HG02840 (cell line): ENCODE results near the gene ARHGAP23.

ENCODE experiments used
- ATAC-seq: cut with Tn5 transposase; IDR thresholded peaks from one replicate; pipeline ENCODE4 v1.9.1; 2021; ENCODE audit warnings: mild to moderate bottlenecking, moderate library complexity, moderate number of reproducible peaks; ENCODE audit not compliant: unreplicated experiment, low FRiP score

The ARHGAP23 gene

GRCh38 chr17:38439436-38439835, 11.2 kb downstream of the ARHGAP23 start:
- no peak for ATAC-seq

DNA sequence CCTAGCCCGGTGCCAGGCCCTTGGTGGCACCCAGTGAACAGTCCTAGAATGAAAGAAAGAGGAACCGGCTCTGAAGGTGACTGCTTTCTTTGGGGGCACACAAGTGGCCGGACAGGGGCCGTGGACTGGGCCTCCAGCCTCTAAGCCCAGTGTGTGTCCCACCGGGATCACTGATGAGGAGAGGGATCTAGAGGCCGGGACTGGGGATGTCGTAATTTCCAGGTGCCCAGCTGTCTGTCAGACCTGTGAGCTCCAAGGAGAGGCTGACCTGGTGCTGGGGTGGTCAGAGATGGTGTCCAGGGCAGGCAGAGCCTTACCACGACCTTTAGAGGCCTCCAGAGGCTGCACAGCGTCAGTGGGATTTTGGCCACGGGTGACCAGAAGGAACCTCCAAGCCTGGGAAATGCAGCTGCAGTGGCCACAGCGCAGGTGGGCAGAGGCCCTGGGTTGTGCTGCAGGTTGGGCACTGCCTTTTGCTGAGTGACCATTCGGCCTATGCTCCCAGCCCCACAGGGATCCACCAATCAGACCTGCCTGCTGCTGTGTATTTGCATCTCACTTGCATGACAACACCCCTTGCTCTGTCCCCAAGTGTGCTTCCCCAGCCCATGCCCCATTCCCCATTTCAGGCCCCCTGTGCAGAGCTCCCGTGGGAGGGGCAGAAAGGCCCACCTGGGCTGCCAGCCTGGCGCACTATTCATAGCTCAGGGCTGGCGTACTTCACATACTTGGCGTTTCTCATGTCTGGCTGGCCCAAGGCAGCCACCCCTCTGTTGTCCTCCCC, 12.5 kb downstream of the ARHGAP23 start:
- ATAC-seq: no peak

- no peak for ATAC-seq
Observed at GRCh38 chr17:38441429-38442061, 13.3 kb downstream of the ARHGAP23 start.

DNA sequence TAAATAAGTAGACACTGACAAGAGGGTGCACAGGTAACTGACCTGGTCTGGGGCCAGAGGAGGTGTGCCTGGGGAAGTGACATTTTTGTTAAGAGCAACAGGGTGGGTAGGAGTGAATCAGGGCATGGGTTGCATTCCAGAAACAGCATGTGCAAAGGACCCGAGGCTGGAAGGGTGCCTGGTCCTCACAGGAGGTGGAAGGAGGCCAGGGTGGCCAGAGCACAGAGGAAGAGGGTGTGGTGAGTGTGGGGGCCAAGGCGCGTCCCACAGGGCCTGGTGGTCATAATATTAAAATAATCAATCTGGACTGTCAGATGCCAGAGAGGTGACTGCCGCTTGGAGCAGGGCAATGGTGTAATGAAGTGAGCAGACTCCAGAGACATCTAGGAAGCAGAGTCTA, 14.3 kb downstream of the ARHGAP23 start:
- ATAC-seq: no peak

DNA sequence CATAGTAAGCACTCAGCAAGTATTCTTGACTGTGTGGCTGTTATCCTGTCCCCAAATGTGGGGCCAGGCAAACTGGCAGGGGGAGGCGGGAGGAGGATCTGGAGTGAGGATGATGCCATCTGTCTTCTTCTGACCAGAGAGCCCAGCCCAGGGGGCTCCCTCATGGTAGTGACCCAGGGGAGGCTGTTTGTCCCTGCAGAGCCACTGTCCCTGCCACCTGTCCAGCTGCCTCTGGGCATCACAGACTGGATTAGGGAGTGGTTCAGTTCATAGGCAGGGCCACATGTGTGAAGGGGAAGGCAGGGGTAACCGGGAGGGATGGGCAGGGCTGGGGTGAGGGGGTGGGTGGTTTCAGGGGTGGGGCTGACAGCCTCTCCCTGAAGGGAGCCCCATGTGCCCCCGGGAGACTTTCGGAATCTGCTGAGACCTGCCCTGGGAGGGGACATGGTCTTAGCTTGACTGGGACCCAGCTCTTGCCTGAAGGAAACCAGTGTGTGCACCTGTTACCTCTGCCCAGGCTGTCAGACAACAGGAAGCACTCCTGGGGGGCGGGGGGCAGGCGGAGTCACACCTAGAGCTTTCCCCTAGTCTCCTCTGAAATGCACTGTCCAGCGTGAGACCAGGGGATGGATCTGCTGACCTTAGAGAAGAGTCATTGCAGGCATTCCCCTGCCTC, 15.2 kb downstream of the ARHGAP23 start:
- no peak for ATAC-seq

DNA sequence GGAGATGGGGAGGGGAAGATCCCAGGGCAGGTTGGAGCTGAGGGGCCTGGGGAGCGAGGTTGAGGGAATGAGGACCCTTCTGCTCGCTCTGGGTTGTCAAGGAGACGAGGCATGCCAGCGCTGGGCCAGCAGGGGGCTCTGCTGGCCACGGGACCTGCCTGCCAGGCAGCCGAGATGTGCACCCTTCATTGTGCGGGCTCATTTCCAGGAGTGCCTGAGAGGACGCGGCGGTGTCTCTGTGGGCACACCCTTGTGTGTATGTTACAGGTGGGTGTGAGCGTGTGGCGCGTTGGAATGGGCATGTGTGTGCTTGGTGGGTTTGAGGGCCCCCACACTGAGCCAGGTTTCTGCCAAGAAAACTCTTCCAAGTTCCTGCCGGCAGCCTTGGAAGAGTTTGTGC, 15.9 kb downstream of the ARHGAP23 start:
- ATAC-seq: no peak

- ATAC-seq: no peak
Observed at GRCh38 chr17:38447502-38448085, 19.3 kb downstream of the ARHGAP23 start.

DNA sequence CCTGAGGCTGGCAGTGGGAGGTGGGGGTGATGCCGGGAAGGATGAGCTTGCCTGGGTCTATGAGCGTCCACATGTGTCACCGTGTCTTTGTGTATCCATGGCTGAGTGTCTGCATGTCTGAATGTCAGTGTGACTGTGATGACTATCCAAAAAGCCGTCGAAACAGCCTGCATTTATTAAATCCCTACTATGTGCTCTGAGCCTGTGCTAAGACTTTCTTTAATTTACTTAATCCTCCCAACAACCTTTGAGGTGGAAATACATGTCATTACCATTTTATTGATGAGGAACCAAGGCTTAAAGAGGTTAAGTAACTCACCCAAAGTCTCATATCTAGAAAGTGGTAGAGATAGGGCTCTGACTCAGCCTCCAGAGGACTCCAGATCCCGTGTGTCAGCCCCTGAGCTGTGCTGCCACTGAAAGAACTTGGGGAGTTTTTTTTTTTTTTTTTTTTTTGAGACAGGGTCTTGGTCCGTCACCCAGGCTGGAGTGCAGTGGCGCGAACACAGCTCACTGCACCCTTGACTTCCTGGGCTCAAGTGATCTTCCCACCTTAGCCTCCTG, 20.0 kb downstream of the ARHGAP23 start:
- no peak for ATAC-seq

- ATAC-seq: no peak
Observed at GRCh38 chr17:38449364-38449763, 21.1 kb downstream of the ARHGAP23 start.

GRCh38 chr17:38450557-38451029, 22.3 kb downstream of the ARHGAP23 start:
- no peak for ATAC-seq

DNA sequence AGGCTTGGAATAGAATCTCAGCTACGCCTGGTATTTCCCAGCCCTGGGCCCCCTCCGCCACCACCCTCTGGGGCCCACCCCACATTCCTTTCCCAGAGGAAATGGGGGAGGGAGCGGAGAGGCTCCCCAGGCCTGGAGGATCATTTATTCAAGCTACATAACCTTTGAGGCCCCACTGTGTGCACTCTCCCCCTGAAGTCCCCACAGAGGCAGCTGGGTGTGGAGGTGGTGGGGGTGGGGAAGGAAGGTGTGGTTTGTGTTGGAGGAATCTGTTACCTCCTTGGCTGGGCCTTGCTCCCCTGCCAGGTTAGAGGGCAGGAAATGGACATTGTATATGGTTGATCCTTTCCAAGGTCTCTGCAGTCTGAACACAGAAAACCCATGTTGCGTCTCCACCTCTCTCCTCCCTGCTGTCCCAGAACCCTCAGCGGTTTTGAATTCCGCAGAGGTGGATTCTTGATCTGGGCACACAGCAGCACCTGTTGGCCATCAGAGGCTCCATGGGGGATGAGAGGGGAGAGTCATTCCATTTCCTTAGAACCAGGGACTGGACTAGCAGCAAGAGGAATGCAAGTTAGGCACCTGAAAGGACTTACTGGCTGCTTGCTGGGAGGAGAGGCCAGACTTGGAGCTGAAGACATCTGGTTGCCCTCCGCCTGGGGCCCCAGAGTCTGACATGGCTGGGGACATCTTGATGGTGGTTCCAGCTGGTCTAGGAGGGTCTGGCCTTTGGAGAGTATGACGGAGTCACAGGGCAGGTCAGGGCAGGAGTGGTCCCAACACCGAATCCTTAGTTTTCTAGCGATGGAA, 23.0 kb downstream of the ARHGAP23 start:
- no peak for ATAC-seq

DNA sequence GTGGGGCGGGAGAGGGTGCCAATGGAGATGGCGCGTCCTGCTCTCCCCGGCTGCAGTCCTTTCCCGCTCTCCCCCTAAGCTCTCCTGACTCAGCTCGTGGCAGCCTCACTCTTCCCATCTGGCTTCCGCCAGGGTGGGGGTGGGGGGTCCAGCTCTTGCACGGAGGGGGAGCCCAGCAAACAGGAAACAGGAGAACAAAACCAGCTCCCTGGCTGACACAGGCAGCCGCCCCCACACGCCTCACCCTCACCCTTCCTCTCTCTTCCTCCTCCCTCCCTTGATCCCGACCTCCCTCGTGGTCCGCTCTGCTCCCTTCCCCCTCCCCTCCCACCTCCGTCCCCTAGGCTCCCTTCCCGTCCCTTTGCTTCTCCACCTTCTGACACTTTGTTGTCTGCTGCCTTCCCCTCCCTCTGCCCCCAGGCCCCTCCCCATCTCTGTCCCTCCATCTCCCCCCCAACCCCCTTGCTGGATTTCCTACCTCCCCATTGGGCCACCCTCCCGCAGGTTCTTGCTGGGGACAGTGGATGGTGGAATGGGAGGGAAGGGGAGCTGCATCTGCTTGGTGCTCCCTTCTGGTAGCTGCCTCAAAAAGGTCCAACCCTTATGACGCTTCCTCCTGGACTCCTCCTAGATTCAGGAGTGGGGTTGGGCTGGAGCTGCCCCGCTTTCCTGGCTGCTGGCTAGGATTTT, 23.7 kb downstream of the ARHGAP23 start:
- no peak for ATAC-seq

DNA sequence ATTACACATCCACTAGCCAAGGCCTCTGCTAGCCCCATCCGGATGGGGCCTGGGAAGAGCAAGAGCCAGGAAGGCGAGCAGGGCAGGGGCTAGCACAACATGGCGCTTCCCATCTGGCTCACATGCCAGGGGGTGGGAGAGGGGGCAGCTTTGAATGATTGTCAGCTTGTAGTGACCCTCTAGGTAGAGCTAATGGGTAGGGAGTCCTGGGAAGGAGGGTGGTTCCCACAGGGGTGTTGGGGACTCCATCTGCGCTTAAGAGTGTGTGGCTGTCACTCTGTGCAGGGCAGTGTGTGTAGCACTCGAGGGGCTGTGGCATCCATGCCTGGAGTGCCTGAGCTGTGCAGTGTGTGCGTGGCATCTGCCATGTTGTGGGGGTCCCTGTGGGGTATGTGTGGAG, 24.5 kb downstream of the ARHGAP23 start:
- ATAC-seq: no peak

GRCh38 chr17:38453951-38454421, 25.7 kb downstream of the ARHGAP23 start:
- ATAC-seq: no peak

DNA sequence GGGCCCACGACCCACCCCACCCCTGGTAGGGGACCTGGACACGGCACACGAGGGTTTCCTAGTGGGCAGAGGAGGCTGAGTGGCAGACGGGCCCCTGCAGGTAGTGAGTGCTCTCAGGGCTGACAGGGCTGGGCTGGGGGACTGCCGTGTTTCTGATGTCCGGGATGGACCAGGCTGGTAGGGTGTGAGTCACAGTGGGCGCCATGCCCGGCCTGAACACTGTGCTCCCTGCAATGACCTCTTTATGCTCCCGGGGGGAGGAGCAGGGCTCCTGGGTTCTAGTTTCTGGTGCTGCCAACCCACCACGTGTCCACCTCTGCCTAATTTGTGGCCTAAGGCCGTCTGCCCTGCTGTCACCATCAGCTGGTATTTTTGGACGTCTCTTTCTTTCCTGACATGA, 26.3 kb downstream of the ARHGAP23 start:
- no peak for ATAC-seq

GRCh38 chr17:38455288-38455915, 27.1 kb downstream of the ARHGAP23 start:
- ATAC-seq: no peak

DNA sequence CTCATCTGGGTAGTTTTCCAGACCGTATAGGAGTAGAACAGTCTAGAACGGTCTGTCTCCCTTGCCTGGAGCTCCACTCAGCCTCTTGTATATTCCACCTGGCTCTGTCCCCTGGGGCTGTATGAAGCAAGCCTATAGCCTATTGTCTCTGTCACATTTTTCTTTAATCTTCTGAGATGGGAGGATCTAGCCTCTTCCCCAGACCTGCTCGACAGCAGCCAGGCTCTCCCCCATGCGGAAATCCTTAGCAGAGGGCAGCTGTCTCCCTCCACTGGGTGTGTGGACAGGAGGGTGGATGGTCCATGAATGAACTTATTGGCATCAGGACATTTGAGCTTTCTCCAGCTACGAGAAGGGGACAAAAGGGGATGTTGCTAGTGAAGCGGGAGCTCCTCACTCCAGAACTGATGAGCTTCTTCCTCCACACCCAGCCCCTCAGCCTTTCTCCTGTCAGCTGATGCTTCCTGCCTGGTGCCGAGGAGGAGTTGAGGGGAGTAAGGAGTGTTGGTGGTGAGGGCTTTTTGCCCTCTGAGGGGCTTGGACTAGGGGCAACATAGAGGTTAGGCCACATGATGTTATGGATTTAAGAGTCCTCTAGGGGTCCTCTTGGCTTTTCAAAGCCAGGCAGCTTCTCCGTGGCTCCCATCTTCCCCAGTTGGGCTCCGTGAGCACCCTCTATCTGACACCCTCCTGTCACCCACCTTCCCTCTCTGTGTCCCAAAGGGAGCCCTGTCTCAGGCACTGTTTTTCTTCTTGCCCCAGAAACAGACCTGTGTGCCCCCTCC, 28.0 kb downstream of the ARHGAP23 start:
- ATAC-seq: no peak
